RWPE2 (cell line): Measurements from ENCODE around the gene IL4I1.

ENCODE experiments used
- ATAC-seq: fragments of 200-7000 bp; cut with Tn5 transposase; 3 replicates; pipeline ENCODE4 v1.9.1; 2021; ENCODE audit warnings: low read depth
- DNase-seq: peaks from one replicate; pipeline ENCODE4 v3.0.0-alpha.2; 2020; ENCODE audit warnings: low spot score
- H3K27ac ChIP-seq: fragments of 450-650 bp; 2 replicates; pipeline ENCODE4 v1.5.1; 2017; ENCODE audit warnings: mild to moderate bottlenecking; ENCODE audit not compliant: poor library complexity, severe bottlenecking
- H3K27me3 ChIP-seq: fragments of 250-450 bp; sonication (Bioruptor Pico); 2 replicates; pipeline ENCODE4 v1.5.1; 2021; ENCODE audit warnings: mild to moderate bottlenecking, moderate library complexity; ENCODE audit not compliant: insufficient read depth, poor library complexity, severe bottlenecking
- H3K36me3 ChIP-seq: fragments of 250-450 bp; sonication (Bioruptor Pico); 2 replicates; pipeline ENCODE4 v1.5.1; 2020; ENCODE audit warnings: low read depth, mild to moderate bottlenecking, moderate library complexity
- H3K4me1 ChIP-seq: fragments of 250-450 bp; sonication (Bioruptor Pico); 2 replicates; pipeline ENCODE4 v1.5.1; 2021; ENCODE audit warnings: mild to moderate bottlenecking, moderate library complexity; ENCODE audit not compliant: insufficient read depth, poor library complexity, severe bottlenecking
- H3K4me3 ChIP-seq: fragments of 250-450 bp; sonication (Bioruptor Pico); 2 replicates; pipeline ENCODE4 v1.5.1; 2021; ENCODE audit warnings: mild to moderate bottlenecking, moderate library complexity; ENCODE audit not compliant: severe bottlenecking
- H3K9me3 ChIP-seq: fragments of 250-450 bp; sonication (Bioruptor Pico); 2 replicates; pipeline ENCODE4 v1.5.1; 2021; ENCODE audit warnings: mild to moderate bottlenecking, moderate library complexity; ENCODE audit not compliant: severe bottlenecking
- TF ChIP-seq, protein P1 (sequence below): fragments of 450-650 bp; IDR thresholded peaks from one replicate; pipeline ENCODE4 v1.5.1; 2017; ENCODE audit warnings: mild to moderate bottlenecking, moderate library complexity; ENCODE audit not compliant: poor library complexity, severe bottlenecking

IL4I1 gene

DNA sequence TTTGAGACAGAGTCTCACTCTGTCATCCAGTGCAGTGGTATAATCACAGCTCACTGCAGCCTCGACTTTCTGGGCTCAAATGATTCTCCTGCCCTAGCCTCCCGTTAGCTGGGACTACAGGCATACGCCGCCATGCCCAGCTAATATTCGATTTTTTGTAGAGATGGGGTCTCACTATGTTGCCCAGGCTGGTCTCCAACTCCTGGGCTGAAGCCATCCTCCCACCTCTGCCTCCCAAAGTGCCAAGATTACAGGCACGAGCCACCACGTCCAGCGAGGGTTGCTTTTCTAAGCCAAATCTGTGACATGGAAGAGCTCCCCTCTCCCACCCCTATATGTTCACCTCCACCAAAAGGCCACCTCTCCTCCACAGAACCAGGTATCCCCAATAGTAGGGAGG is 21.4 kb upstream of the IL4I1 start:
- Histone ChIP-seq H3K27me3 (no peaks in the 10 kb centered on the region), H3K36me3 (peaks cover 46% of the 10 kb centered on the region), H3K4me3 (no peak overlapping the region), H3K27ac (no peak overlapping the region), H3K4me1 (no peaks in the 10 kb centered on the region), H3K9me3 (no peaks in the 10 kb centered on the region)
- ATAC-seq = no peak
- DNase-seq = no peak
- TF ChIP-seq, protein P1, sequence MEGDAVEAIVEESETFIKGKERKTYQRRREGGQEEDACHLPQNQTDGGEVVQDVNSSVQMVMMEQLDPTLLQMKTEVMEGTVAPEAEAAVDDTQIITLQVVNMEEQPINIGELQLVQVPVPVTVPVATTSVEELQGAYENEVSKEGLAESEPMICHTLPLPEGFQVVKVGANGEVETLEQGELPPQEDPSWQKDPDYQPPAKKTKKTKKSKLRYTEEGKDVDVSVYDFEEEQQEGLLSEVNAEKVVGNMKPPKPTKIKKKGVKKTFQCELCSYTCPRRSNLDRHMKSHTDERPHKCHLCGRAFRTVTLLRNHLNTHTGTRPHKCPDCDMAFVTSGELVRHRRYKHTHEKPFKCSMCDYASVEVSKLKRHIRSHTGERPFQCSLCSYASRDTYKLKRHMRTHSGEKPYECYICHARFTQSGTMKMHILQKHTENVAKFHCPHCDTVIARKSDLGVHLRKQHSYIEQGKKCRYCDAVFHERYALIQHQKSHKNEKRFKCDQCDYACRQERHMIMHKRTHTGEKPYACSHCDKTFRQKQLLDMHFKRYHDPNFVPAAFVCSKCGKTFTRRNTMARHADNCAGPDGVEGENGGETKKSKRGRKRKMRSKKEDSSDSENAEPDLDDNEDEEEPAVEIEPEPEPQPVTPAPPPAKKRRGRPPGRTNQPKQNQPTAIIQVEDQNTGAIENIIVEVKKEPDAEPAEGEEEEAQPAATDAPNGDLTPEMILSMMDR = no peak

DNA sequence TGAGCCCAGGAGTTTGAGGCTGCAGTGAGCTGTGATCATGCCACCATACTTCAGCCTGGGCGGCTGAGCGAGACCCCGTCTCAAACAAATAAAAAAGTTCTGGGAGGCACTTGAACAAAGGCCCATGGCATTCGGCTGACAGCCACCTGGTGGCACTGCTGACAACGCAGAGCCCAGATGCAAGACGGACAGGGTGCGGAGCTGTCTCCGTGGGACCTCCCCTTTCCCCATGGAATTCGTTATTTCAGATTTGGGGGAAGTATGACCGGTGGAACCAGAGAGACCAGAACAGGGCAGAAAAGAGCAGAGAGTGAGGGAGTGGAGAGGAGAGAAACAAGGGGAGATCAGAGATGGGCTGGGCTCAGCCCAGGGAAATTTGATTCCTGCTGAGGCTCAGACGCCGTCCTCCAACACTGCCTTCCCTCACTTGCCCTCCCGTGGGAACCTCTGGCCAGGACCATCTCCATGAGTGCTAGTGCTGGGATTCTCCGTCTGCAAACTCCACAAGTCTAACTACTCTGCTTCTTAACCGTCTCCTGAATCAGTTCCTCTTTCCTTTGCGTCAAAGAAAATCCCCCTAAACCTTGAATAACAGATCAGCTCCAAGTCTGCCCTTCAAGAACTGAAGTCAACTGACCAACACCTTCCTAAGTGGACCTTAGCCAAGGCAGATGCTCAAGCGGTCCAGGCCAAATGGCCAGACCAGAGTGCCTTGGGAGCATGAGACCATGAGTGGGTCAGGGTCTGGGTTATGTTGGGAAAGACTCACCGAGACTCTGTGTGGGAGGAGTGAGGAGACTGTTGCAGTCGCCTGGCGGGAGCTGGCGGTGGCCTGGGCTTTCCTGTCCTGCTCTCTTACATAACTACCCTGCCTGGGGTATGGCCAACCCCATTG is 20.4 kb upstream of the IL4I1 start:
- Histone ChIP-seq H3K4me3 (no peak overlapping the region), H3K9me3 (no peaks in the 10 kb centered on the region), H3K4me1 (no peaks in the 10 kb centered on the region), H3K27me3 (no peaks in the 10 kb centered on the region), H3K27ac (no peak overlapping the region), H3K36me3 (peaks cover 50% of the 10 kb centered on the region)
- DNase-seq = no peak
- no peak for ATAC-seq
- TF ChIP-seq, protein P1 = no peak

DNA sequence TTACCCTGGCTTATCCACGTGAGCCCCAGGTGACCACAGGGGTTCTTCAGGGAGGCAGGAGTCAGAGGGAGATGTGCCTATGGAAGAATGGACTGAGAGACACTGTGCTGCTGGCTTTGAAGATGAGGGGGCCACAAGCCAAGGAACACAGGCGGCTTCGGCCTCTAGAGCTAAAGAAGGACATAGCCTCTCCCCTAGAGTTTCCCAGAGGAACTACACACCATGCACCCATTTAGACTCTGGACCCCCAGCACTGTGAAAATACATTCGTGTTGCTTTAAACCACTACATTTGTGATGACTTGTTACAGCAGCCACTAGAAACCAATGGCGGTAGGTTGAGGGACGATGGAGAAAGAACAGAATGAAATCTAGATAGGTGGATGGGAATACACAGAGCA is 18.6 kb upstream of the IL4I1 start:
- H3K36me3 ChIP-seq = peaks cover 47% of the 10 kb centered on the region
- ATAC-seq = no peak
- TF ChIP-seq, protein P1 = no peak
- H3K27me3 ChIP-seq = no peaks in the 10 kb centered on the region
- no peaks in the 10 kb centered on the region for H3K9me3 ChIP-seq
- DNase-seq = no peak
- H3K4me3 ChIP-seq = no peak overlapping the region
- no peaks in the 10 kb centered on the region for H3K4me1 ChIP-seq
- H3K27ac ChIP-seq = no peak overlapping the region

DNA sequence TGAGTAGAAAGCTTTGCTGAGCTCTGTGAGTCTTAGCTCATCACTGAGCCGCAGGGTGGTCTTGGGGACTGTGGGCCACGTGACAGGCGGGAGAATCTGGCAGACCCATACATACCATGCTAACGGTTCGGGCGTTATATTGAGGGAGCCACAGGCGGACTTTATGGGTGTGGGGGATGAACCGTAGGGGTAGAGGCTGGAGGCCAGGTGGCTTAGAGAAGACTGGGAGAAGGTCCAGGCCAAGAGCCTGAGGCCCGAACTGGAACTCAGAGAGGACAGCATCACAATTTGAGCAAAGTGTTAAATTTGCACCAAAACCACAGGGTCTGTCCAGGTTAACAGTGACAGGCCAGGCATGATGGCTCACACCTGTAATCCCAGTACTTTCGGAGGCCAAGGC is 17.0 kb upstream of the IL4I1 start:
- Histone ChIP-seq H3K27ac (no peak overlapping the region), H3K27me3 (no peaks in the 10 kb centered on the region), H3K9me3 (no peaks in the 10 kb centered on the region), H3K4me3 (no peak overlapping the region), H3K4me1 (no peaks in the 10 kb centered on the region), H3K36me3 (peaks cover 55% of the 10 kb centered on the region)
- DNase-seq (no peak), ATAC-seq (no peak)
- TF ChIP-seq, protein P1 = no peak
